ENCODE data around the gene LRRC57.

LRRC57 gene

DNA sequence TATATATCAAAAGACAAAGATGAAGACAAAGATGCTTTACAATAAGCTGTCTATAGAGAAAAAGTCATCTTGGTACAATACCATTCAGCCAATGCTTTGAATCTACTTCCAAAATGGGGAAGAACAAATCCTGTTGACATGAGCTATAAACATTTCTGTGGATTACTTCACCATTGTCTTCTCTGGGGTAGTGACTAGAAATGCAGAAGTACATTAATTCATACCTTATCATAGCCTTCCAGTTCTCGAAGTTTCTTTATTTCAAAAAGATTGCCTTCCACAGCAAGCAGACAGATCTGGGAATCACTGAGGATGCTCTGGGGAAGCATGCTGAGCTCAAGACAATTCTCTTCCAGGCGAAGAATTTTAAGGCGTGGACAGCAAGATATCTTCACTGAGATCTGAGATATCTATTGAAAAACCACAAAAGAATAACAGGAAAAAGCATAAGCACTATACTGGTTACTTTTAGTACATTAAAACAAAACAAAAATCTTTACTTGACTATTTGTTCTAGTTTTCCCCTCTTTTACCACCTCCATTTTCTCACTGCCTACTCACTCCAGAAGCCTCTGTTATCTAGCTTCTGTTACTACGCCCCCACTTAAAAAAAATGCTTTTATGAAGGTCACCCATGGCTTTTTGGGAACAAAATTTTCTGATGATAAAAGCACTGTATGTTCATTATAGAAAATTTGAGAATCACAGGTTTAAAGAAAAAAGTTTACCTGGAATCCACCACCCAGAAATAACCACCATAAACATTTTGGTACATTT lies 3.6 kb downstream of the LRRC57 start:
- H3K4me1 ChIP-seq = peaks cover 0 to 23% (median 9%) of the 10 kb centered on the region in 4 donors
- intact Hi-C loops (cut with DNase I; ENCODE audit: low total_unique reads) = no loop called here
- H3K27me3 ChIP-seq = no peaks in the 10 kb centered on the region
- H3K9me3 ChIP-seq = no peaks in the 10 kb centered on the region
- H3K4me3 ChIP-seq = no peak overlapping the region
- TF ChIP-seq, protein P1, sequence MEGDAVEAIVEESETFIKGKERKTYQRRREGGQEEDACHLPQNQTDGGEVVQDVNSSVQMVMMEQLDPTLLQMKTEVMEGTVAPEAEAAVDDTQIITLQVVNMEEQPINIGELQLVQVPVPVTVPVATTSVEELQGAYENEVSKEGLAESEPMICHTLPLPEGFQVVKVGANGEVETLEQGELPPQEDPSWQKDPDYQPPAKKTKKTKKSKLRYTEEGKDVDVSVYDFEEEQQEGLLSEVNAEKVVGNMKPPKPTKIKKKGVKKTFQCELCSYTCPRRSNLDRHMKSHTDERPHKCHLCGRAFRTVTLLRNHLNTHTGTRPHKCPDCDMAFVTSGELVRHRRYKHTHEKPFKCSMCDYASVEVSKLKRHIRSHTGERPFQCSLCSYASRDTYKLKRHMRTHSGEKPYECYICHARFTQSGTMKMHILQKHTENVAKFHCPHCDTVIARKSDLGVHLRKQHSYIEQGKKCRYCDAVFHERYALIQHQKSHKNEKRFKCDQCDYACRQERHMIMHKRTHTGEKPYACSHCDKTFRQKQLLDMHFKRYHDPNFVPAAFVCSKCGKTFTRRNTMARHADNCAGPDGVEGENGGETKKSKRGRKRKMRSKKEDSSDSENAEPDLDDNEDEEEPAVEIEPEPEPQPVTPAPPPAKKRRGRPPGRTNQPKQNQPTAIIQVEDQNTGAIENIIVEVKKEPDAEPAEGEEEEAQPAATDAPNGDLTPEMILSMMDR (IDR thresholded peaks at IDR 0.05) = no peak
- no peak for DNase-seq
- H3K27ac ChIP-seq = no peak overlapping the region
- H3K36me3 ChIP-seq = peaks cover 14 to 45% (median 33%) of the 10 kb centered on the region in 3 donors

DNA sequence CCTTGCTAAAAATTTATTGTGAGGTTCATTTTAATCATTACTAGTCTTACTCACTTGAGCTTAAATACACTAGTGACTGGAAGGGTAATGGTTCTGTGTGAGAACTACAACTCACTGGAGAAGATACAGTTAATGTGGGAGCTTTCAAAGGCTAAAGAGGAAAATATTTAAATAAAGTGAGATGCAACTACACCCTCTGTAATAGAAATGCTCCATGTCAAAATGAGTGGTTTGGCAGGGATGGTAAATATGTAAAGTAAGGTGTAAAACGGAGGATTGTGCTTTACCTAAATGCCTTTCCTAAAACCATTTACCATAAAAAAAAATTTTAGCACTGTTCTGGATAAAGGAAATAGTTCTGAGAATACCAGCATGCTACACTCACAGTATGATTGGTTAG lies 15.3 kb downstream of the LRRC57 start:
- intact Hi-C loops (cut with DNase I; ENCODE audit: low total_unique reads) = no loop called here
- Histone ChIP-seq H3K9me3 (no peaks in the 10 kb centered on the region), H3K36me3 (peaks cover 36 to 89% (median 36%) of the 10 kb centered on the region in 3 donors), H3K27ac (no peak overlapping the region), H3K4me1 (no peaks in the 10 kb centered on the region), H3K4me3 (no peak overlapping the region), H3K27me3 (no peaks in the 10 kb centered on the region)
- DNase-seq = no peak
- TF ChIP-seq, protein P1 (IDR thresholded peaks at IDR 0.05) = no peak

DNA sequence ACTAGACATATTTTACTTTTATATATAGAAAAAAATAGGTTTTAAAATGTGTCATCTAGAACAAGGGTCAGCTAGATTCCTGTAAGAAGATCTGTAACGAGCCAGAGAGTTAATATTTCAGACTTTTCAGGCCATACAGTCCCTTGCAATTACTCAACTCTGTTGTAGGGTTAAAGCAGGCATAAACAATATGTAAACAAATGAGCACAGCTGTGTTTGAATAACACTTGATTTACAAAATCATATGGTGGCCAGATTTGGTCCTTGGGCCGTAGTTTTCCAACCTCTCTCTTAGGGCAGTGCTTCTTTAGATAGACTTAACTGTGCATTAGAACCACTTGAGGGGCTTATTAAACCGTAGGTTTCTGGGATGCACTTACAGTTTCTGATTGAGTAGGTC lies 19.6 kb downstream of the LRRC57 start:
- TF ChIP-seq, protein P1 (IDR thresholded peaks at IDR 0.05) = no peak
- Histone ChIP-seq H3K9me3 (no peaks in the 10 kb centered on the region), H3K36me3 (peaks cover 33 to 77% (median 57%) of the 10 kb centered on the region in 3 donors), H3K27me3 (no peaks in the 10 kb centered on the region), H3K27ac (no peak overlapping the region), H3K4me1 (no peaks in the 10 kb centered on the region), H3K4me3 (no peak overlapping the region)
- intact Hi-C loops (cut with DNase I; ENCODE audit: low total_unique reads) = no loop called here
- no peak for DNase-seq

DNA sequence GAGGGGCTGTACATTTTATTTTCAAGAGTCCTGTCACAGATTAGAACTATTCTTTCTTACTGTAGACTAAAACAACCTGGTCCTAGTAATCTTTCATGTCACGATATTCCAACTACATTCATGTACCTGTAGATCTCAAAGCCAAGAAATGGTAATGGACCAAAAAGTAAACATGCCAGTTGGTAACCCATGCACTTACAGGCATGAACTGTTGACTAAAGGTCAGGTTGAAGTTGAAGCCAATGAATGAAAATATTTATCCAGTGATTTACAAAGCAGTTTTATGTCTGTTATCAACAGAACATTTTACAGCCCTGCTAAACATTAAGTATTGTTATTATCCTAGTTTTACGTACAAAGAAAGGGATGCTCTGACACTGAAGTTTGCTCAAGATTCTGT lies 25.3 kb downstream of the LRRC57 start:
- no peak overlapping the region for H3K4me3 ChIP-seq
- no peaks in the 10 kb centered on the region for H3K4me1 ChIP-seq
- H3K36me3 ChIP-seq = peaks cover 40 to 74% (median 40%) of the 10 kb centered on the region in 3 donors
- H3K9me3 ChIP-seq = no peaks in the 10 kb centered on the region
- H3K27me3 ChIP-seq = no peaks in the 10 kb centered on the region
- no peak for DNase-seq
- intact Hi-C loops (cut with DNase I; ENCODE audit: low total_unique reads) = no loop called here
- no peak overlapping the region for H3K27ac ChIP-seq
- TF ChIP-seq, protein P1 (IDR thresholded peaks at IDR 0.05) = no peak

DNA sequence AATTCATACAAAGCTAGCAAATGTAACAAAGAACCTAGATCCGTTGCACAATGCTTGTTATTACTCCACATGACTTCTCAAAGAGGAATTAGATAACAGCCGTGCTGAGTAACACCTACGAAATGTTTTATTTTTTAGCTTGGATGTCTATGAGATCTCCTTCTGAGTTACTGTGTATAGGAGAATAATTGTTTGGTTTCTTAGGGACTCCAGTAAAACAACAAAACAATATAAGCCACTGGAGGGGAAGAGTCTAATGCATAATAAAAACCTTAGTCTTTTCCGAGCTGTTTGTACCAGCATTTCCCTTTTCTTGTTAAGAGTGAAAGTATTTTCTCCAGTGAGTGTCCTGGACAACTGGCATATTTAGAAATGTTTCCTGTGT lies 37.6 kb downstream of the LRRC57 start:
- H3K4me3 ChIP-seq = peak overlapping the region in 1 of 2 donors; percentile 12
- no peak for DNase-seq
- intact Hi-C loops (cut with DNase I; ENCODE audit: low total_unique reads) = no loop called here

More for the DNA sequence above, 37.6 kb downstream of the LRRC57 start:
- no peaks in the 10 kb centered on the region for H3K27me3 ChIP-seq
- H3K4me1 ChIP-seq = peaks cover 0 to 32% (median 9%) of the 10 kb centered on the region in 4 donors
- peaks cover 16 to 25% (median 21%) of the 10 kb centered on the region in 3 donors for H3K36me3 ChIP-seq
- peak overlapping the region; percentile 42 to 61 for H3K27ac ChIP-seq
- TF ChIP-seq, protein P1 (IDR thresholded peaks at IDR 0.05) = no peak
- no peaks in the 10 kb centered on the region for H3K9me3 ChIP-seq
